H9 (cell line): ENCODE results near the gene RAI14. TPM values are rescaled to one million over a fixed set of nuclear protein-coding genes. Genes with fewer than 3 reads are reported as not detected.

Source experiments
- DNase-seq: peaks from one replicate; pipeline ENCODE4 v3.0.0-alpha.2; 2017
- H2AFZ ChIP-seq: one replicate; pipeline ENCODE4 v1.6.1; 2013; ENCODE audit warnings: mild to moderate bottlenecking, low read length, control low read depth, moderate library complexity
- H2AK5ac ChIP-seq: 2 replicates; pipeline ENCODE4 v1.6.1; 2013; ENCODE audit warnings: low read length, control low read depth, mixed read lengths; ENCODE audit not compliant: insufficient read length
- H2BK120ac ChIP-seq: one replicate; pipeline ENCODE4 v1.6.1; 2013; ENCODE audit warnings: low read depth, mild to moderate bottlenecking, low read length, control low read depth, inconsistent platforms; ENCODE audit not compliant: poor library complexity, severe bottlenecking
- H2BK12ac ChIP-seq: 2 replicates; pipeline ENCODE4 v1.6.1; 2013; ENCODE audit warnings: low read length, control low read depth, mixed read lengths, low read depth; ENCODE audit not compliant: insufficient read length
- H2BK15ac ChIP-seq: 2 replicates; pipeline ENCODE4 v1.6.1; 2013; ENCODE audit warnings: low read depth, low read length, control low read depth
- H2BK20ac ChIP-seq: one replicate; pipeline ENCODE4 v1.6.1; 2013; ENCODE audit warnings: low read depth, mild to moderate bottlenecking, low read length, control low read depth, inconsistent platforms; ENCODE audit not compliant: poor library complexity, severe bottlenecking
- H2BK5ac ChIP-seq: 2 replicates; pipeline ENCODE4 v1.6.1; 2013; ENCODE audit warnings: low read length, control low read depth, mixed read lengths; ENCODE audit not compliant: insufficient read length
- H3K14ac ChIP-seq: 2 replicates; pipeline ENCODE4 v1.6.1; 2013; ENCODE audit warnings: low read length, control low read depth; ENCODE audit not compliant: insufficient read depth
- H3K18ac ChIP-seq: 2 replicates; pipeline ENCODE4 v1.6.1; 2013; ENCODE audit warnings: low read depth, mild to moderate bottlenecking, mixed read lengths, low read length, control low read depth; ENCODE audit not compliant: insufficient read length
- H3K23ac ChIP-seq: 2 replicates; pipeline ENCODE4 v1.6.1; 2013; ENCODE audit warnings: low read length, control low read depth, mixed read lengths, low read depth; ENCODE audit not compliant: insufficient read length
- H3K23me2 ChIP-seq: 2 replicates; pipeline ENCODE4 v1.6.1; 2013; ENCODE audit warnings: low read depth, mild to moderate bottlenecking, mixed read lengths, low read length, control low read depth; ENCODE audit not compliant: insufficient read length, poor library complexity, severe bottlenecking
- H3K27ac ChIP-seq: 2 replicates; pipeline ENCODE4 v1.5.1; 2013; ENCODE audit warnings: low read length, control low read depth, mixed read lengths, low read depth; ENCODE audit not compliant: insufficient read length
- H3K27me3 ChIP-seq: 2 replicates; pipeline ENCODE4 v1.6.1; 2013; ENCODE audit warnings: low read length, control low read depth, inconsistent platforms; ENCODE audit not compliant: insufficient read depth
- H3K4ac ChIP-seq: 2 replicates; pipeline ENCODE4 v1.6.1; 2013; ENCODE audit warnings: low read depth, mild to moderate bottlenecking, control low read depth, inconsistent platforms, low read length, moderate library complexity
- H3K4me1 ChIP-seq: 2 replicates; pipeline ENCODE4 v1.6.1; 2013; ENCODE audit warnings: low read length, control low read depth, inconsistent platforms; ENCODE audit not compliant: insufficient read depth
- H3K4me2 ChIP-seq: 2 replicates; pipeline ENCODE4 v1.6.1; 2013; ENCODE audit warnings: low read length, control low read depth, mixed read lengths; ENCODE audit not compliant: insufficient read length, insufficient read depth
- H3K56ac ChIP-seq: 2 replicates; pipeline ENCODE4 v1.6.1; 2013; ENCODE audit warnings: low read depth, mild to moderate bottlenecking, mixed read lengths, low read length, control low read depth; ENCODE audit not compliant: insufficient read length
- H3K79me1 ChIP-seq: 2 replicates; pipeline ENCODE4 v1.6.1; 2013; ENCODE audit warnings: low read depth, mild to moderate bottlenecking, moderate library complexity, low read length, control low read depth, inconsistent platforms; ENCODE audit not compliant: insufficient read depth, poor library complexity, severe bottlenecking
- H3K79me2 ChIP-seq: 2 replicates; pipeline ENCODE4 v1.6.1; 2013; ENCODE audit warnings: low read length, control low read depth, inconsistent platforms; ENCODE audit not compliant: insufficient read depth
- H3K9ac ChIP-seq: 2 replicates; pipeline ENCODE4 v1.6.1; 2013; ENCODE audit warnings: low read length, control low read depth, mixed read lengths; ENCODE audit not compliant: insufficient read length; ENCODE audit errors: extremely low read depth
- H3K9me3 ChIP-seq: one replicate; pipeline ENCODE4 v1.6.1; 2013; ENCODE audit warnings: low read depth, low read length, inconsistent platforms; ENCODE audit not compliant: control insufficient read depth
- H3T11ph ChIP-seq: one replicate; pipeline ENCODE4 v1.6.1; 2013; ENCODE audit warnings: mild to moderate bottlenecking, low read length, control low read depth, inconsistent platforms
- H4K20me1 ChIP-seq: one replicate; pipeline ENCODE4 v1.6.1; 2013; ENCODE audit not compliant: control insufficient read depth, insufficient read length, insufficient read depth
- H4K5ac ChIP-seq: 2 replicates; pipeline ENCODE4 v1.6.1; 2013; ENCODE audit warnings: low read depth, mild to moderate bottlenecking, mixed read lengths, low read length, control low read depth; ENCODE audit not compliant: insufficient read length
- H4K8ac ChIP-seq: replicated peaks from 2 replicates; pipeline ENCODE4 v1.6.1; 2013; ENCODE audit warnings: low read length, control low read depth, mixed read lengths, low read depth; ENCODE audit not compliant: insufficient read length
- H4K91ac ChIP-seq: 2 replicates; pipeline ENCODE4 v1.6.1; 2013; ENCODE audit warnings: low read depth, mild to moderate bottlenecking, moderate library complexity, mixed read lengths, low read length, control low read depth; ENCODE audit not compliant: insufficient read length
- H3K27ac Mint-ChIP-seq, 3 experiments: 2 replicates in 2 of 3; 3 replicates in 1 of 3; pipeline ENCODE4 v1.8.0; 2020 to 2021; ENCODE audit warnings: mixed read lengths in 3 of 3, mild to moderate bottlenecking in 1 of 3, moderate library complexity in 1 of 3
- H3K27me3 Mint-ChIP-seq: 2 replicates; pipeline ENCODE4 v1.8.0; 2021; ENCODE audit warnings: low read depth, mild to moderate bottlenecking, moderate library complexity, mixed read lengths
- H3K36me3 Mint-ChIP-seq, 3 experiments: 2 replicates in 2 of 3; 3 replicates in 1 of 3; pipeline ENCODE4 v1.8.0; 2020 to 2021; ENCODE audit warnings: low read depth in 3 of 3, mixed read lengths in 3 of 3; ENCODE audit not compliant: insufficient read depth in 1 of 3
- H3K4me1 Mint-ChIP-seq, 2 experiments: 2 replicates each; pipeline ENCODE4 v1.8.0; 2020; ENCODE audit warnings: mixed read lengths in 2 of 2
- H3K4me3 Mint-ChIP-seq, 2 experiments: 2 replicates in 1 of 2; 3 replicates in 1 of 2; pipeline ENCODE4 v1.8.0; 2020 to 2021; ENCODE audit warnings: mild to moderate bottlenecking in 2 of 2, mixed read lengths in 2 of 2, moderate library complexity in 1 of 2
- H3K9me3 Mint-ChIP-seq, 2 experiments: 2 replicates in 1 of 2; 3 replicates in 1 of 2; pipeline ENCODE4 v1.8.0; 2020; ENCODE audit warnings: mild to moderate bottlenecking in 2 of 2, mixed read lengths in 2 of 2, moderate library complexity in 1 of 2
- WGBS: extraction: QIAGEN DNeasy Blood & Tissue Kit; methylation state at CpG from one replicate; pipeline ENCODE4 v1.1.7; 2013; ENCODE audit warnings: missing lambda C conversion rate, low lambda C conversion rate, mixed read lengths; ENCODE audit not compliant: insufficient read length; ENCODE audit errors: extremely low coverage; 5-methylcytosine and 5-hydroxymethylcytosine counted together
- total RNA-seq: library from RNA; stranded (reverse); gene quantifications from 2 replicates; pipeline ENCODE4 v1.2.1, GENCODE V29; 2021
- TF ChIP-seq, protein P1 (sequence below): fragments of 200-600 bp; sonication (generic); conservative IDR thresholded peaks from 3 replicates; pipeline ENCODE4 v1.8.0; 2021; ENCODE audit warnings: antibody characterized with exemption, mild to moderate bottlenecking

RAI14 gene
- total RNA-seq, 1 experiment from 2014 or later = 127 TPM

DNA sequence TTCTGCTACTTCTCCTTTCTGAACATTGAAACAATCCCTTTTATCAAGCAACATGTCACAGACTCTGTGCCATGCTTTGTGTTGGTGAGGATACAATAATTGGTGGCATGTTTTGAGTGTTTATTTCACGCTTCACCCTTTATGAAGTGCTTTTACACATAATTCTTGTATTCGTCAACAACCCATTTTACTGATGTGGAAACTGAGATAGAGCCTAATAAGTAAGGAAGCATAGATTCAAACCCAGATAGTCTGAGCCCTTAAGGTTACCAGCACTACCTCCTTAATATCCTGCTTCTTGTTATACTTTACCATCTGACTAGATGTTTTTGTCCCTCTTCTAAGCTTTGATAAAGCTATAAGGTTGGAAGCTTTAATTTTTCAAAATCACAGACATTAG lies 133.5 kb downstream of the RAI14 start:
- no peak overlapping the region for H3K56ac ChIP-seq
- no peak overlapping the region for H2BK12ac ChIP-seq
- no peaks in the 10 kb centered on the region for H3K27me3 ChIP-seq
- Mint-ChIP-seq H3K4me1 (peaks cover 4 to 10% of the 10 kb centered on the region in 2 experiments; a peak in 2 of 4 replicates), H3K27me3 (no peaks in the 10 kb centered on the region), H3K4me3 (no peak overlapping the region), H3K36me3 (peaks cover 28 to 29% (median 28%) of the 10 kb centered on the region in 3 experiments), H3K27ac (no peak overlapping the region), H3K9me3 (peaks cover 21 to 24% of the 10 kb centered on the region in 2 experiments)
- H3K79me1 ChIP-seq = no peaks in the 10 kb centered on the region
- H4K5ac ChIP-seq = no peak overlapping the region
- TF ChIP-seq, protein P1, sequence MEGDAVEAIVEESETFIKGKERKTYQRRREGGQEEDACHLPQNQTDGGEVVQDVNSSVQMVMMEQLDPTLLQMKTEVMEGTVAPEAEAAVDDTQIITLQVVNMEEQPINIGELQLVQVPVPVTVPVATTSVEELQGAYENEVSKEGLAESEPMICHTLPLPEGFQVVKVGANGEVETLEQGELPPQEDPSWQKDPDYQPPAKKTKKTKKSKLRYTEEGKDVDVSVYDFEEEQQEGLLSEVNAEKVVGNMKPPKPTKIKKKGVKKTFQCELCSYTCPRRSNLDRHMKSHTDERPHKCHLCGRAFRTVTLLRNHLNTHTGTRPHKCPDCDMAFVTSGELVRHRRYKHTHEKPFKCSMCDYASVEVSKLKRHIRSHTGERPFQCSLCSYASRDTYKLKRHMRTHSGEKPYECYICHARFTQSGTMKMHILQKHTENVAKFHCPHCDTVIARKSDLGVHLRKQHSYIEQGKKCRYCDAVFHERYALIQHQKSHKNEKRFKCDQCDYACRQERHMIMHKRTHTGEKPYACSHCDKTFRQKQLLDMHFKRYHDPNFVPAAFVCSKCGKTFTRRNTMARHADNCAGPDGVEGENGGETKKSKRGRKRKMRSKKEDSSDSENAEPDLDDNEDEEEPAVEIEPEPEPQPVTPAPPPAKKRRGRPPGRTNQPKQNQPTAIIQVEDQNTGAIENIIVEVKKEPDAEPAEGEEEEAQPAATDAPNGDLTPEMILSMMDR = no peak
- no peak overlapping the region for H3K27ac ChIP-seq
- H3K4ac ChIP-seq = no peak overlapping the region
- peaks cover 11% of the 10 kb centered on the region for H3K9me3 ChIP-seq
- no peak overlapping the region for H2BK15ac ChIP-seq
- no peak overlapping the region for H3K23ac ChIP-seq
- H3K23me2 ChIP-seq = no peaks in the 10 kb centered on the region
- no peak overlapping the region for H2BK20ac ChIP-seq
- H3T11ph ChIP-seq = no peak overlapping the region
- H3K4me1 ChIP-seq = peaks cover 5% of the 10 kb centered on the region; the same call in 1 of the 2 replicates
- no peaks in the 10 kb centered on the region for H4K20me1 ChIP-seq
- no peak overlapping the region for H3K18ac ChIP-seq
- no CpG with 5 or more reads among the region's 2 CpGs for WGBS
- H2BK5ac ChIP-seq = no peak overlapping the region
- no peak overlapping the region for H4K91ac ChIP-seq
- H3K79me2 ChIP-seq = peaks cover 5% of the 10 kb centered on the region
- H3K4me2 ChIP-seq = no peak overlapping the region
- H2AK5ac ChIP-seq = no peak overlapping the region
- no peak for DNase-seq
- H3K14ac ChIP-seq = no peak overlapping the region
- no peak overlapping the region for H3K9ac ChIP-seq
- no peak overlapping the region for H4K8ac ChIP-seq
- no peak overlapping the region for H2BK120ac ChIP-seq
- H2AFZ ChIP-seq = no peak overlapping the region
